Astrocyte (in vitro differentiated cells and primary cell): ENCODE data around the gene F11. TPM values are rescaled to one million over a fixed set of nuclear protein-coding genes. Genes with fewer than 3 reads are reported as not detected.

Experiments used
- DNase-seq: peaks from one replicate; pipeline ENCODE4 v3.0.0-alpha.2; 2010; ENCODE audit warnings: low read depth
- FAIRE-seq: peaks from 2 replicates; lab custom pipeline; 2011; peaks lifted over from hg19 to GRCh38; lab: Jason Lieb, UNC
- H2AFZ ChIP-seq: 2 replicates; pipeline ENCODE4 v1.6.0; 2012; ENCODE audit warnings: low read depth, low read length, inconsistent platforms
- H3K27ac ChIP-seq: 2 replicates; pipeline ENCODE4 v1.5.1; 2011; ENCODE audit warnings: low read depth, low read length, inconsistent platforms
- H3K27me3 ChIP-seq: 2 replicates; pipeline ENCODE4 v1.6.0; 2011; ENCODE audit warnings: low read length, inconsistent platforms; ENCODE audit not compliant: insufficient read depth
- H3K36me3 ChIP-seq: 2 replicates; pipeline ENCODE4 v1.5.1; 2011; ENCODE audit warnings: low read length, inconsistent platforms; ENCODE audit not compliant: insufficient read depth
- H3K4me1 ChIP-seq: 2 replicates; pipeline ENCODE4 v1.5.1; 2011; ENCODE audit warnings: low read length, inconsistent platforms; ENCODE audit not compliant: insufficient read depth
- H3K4me2 ChIP-seq: 2 replicates; pipeline ENCODE4 v1.6.0; 2012; ENCODE audit warnings: low read length, inconsistent platforms
- H3K4me3 ChIP-seq: 2 replicates; pipeline ENCODE4 v1.5.1; 2011; ENCODE audit warnings: low read depth, mild to moderate bottlenecking, low read length, inconsistent platforms; ENCODE audit not compliant: insufficient read depth
- H3K79me2 ChIP-seq: 2 replicates; pipeline ENCODE4 v1.6.0; 2012; ENCODE audit warnings: mild to moderate bottlenecking, low read length, inconsistent platforms; ENCODE audit not compliant: insufficient read depth
- H3K9ac ChIP-seq: 2 replicates; pipeline ENCODE4 v1.6.0; 2012; ENCODE audit warnings: mild to moderate bottlenecking, low read length, inconsistent platforms
- H3K9me3 ChIP-seq: 2 replicates; pipeline ENCODE4 v1.5.1; 2012; ENCODE audit warnings: low read depth, mild to moderate bottlenecking, low read length, inconsistent platforms; ENCODE audit not compliant: insufficient read depth
- H4K20me1 ChIP-seq: 2 replicates; pipeline ENCODE4 v1.6.0; 2012; ENCODE audit warnings: low read length, inconsistent platforms; ENCODE audit not compliant: insufficient read depth
- H3K27ac Mint-ChIP-seq: one replicate; pipeline ENCODE4 v1.8.0; 2021; ENCODE audit warnings: mild to moderate bottlenecking, mixed read lengths; ENCODE audit not compliant: unreplicated experiment
- H3K27me3 Mint-ChIP-seq: one replicate; pipeline ENCODE4 v1.8.0; 2021; ENCODE audit warnings: low read depth, mixed read lengths; ENCODE audit not compliant: unreplicated experiment
- H3K36me3 Mint-ChIP-seq: one replicate; pipeline ENCODE4 v1.8.0; 2021; ENCODE audit warnings: low read depth, mixed read lengths; ENCODE audit not compliant: unreplicated experiment
- H3K4me1 Mint-ChIP-seq: one replicate; pipeline ENCODE4 v1.8.0; 2021; ENCODE audit warnings: low read depth, mixed read lengths; ENCODE audit not compliant: unreplicated experiment
- H3K4me3 Mint-ChIP-seq: one replicate; pipeline ENCODE4 v1.8.0; 2021; ENCODE audit warnings: mild to moderate bottlenecking, moderate library complexity, mixed read lengths; ENCODE audit not compliant: unreplicated experiment
- H3K9me3 Mint-ChIP-seq: one replicate; pipeline ENCODE4 v1.8.0; 2021; ENCODE audit warnings: mild to moderate bottlenecking, mixed read lengths; ENCODE audit not compliant: unreplicated experiment
- CTCF ChIP-seq: IDR thresholded peaks from 2 replicates; pipeline ENCODE4 v1.5.1; 2011; ENCODE audit warnings: low read depth, mild to moderate bottlenecking, inconsistent platforms, low read length, moderate library complexity; ENCODE audit not compliant: insufficient read depth
- EZH2 ChIP-seq: IDR thresholded peaks from 2 replicates; pipeline ENCODE4 v1.6.1; 2012; ENCODE audit warnings: mild to moderate bottlenecking, low read length, inconsistent platforms; ENCODE audit not compliant: insufficient read depth
- total RNA-seq: library from RNA; stranded (reverse); gene quantifications from 2 replicates; pipeline ENCODE4 v1.2.1, GENCODE V29; 2021

F11 gene
- total RNA-seq, 1 donor from 2014 or later = not detected

- H3K4me1 ChIP-seq = no peaks in the 10 kb centered on the region
- DNase-seq (no peak), FAIRE-seq (no peak)
- H3K27me3 ChIP-seq = no peaks in the 10 kb centered on the region
- H3K36me3 ChIP-seq = no peaks in the 10 kb centered on the region
- H3K9ac ChIP-seq = no peak overlapping the region
- H3K9me3 ChIP-seq = no peaks in the 10 kb centered on the region
- no peaks in the 10 kb centered on the region for H3K79me2 ChIP-seq
- no peak for TF ChIP-seq EZH2
- no peak for TF ChIP-seq CTCF
- Mint-ChIP-seq H3K27me3 (peaks cover 4% of the 10 kb centered on the region), H3K4me3 (no peak overlapping the region), H3K4me1 (no peaks in the 10 kb centered on the region), H3K9me3 (no peaks in the 10 kb centered on the region), H3K27ac (no peak overlapping the region), H3K36me3 (no peaks in the 10 kb centered on the region)
- H2AFZ ChIP-seq = no peak overlapping the region
- no peak overlapping the region for H3K4me3 ChIP-seq
- H3K4me2 ChIP-seq = no peak overlapping the region
- no peaks in the 10 kb centered on the region for H4K20me1 ChIP-seq
- H3K27ac ChIP-seq = no peak overlapping the region
These were observed 60.4 kb downstream of the F11 start for GRCh38 chr4:186326391-186326790.

GRCh38 chr4:186329372-186329771 is 63.4 kb downstream of the F11 start:
- peaks cover 4% of the 10 kb centered on the region for H3K27me3 Mint-ChIP-seq
- no peak for FAIRE-seq
- no peak overlapping the region for H3K4me3 ChIP-seq
- no peaks in the 10 kb centered on the region for H3K9me3 ChIP-seq
- H3K4me1 Mint-ChIP-seq = no peaks in the 10 kb centered on the region
- DNase-seq = no peak
- H3K27ac Mint-ChIP-seq = no peak overlapping the region
- H3K36me3 ChIP-seq = no peaks in the 10 kb centered on the region
- TF ChIP-seq EZH2 = no peak
- TF ChIP-seq CTCF = no peak
- no peaks in the 10 kb centered on the region for H4K20me1 ChIP-seq
- H3K9ac ChIP-seq = no peak overlapping the region
- H3K27ac ChIP-seq = no peak overlapping the region
- no peaks in the 10 kb centered on the region for H3K4me1 ChIP-seq
- no peaks in the 10 kb centered on the region for H3K27me3 ChIP-seq
- no peak overlapping the region for H3K4me2 ChIP-seq
- H3K79me2 ChIP-seq = no peaks in the 10 kb centered on the region
- no peaks in the 10 kb centered on the region for H3K36me3 Mint-ChIP-seq
- no peak overlapping the region for H2AFZ ChIP-seq
- peaks cover 6% of the 10 kb centered on the region for H3K9me3 Mint-ChIP-seq
- no peak overlapping the region for H3K4me3 Mint-ChIP-seq

GRCh38 chr4:186330368-186330767 is 64.4 kb downstream of the F11 start:
- Histone ChIP-seq H3K4me2 (no peak overlapping the region), H4K20me1 (no peaks in the 10 kb centered on the region), H3K27me3 (no peaks in the 10 kb centered on the region), H3K4me3 (no peak overlapping the region), H3K9ac (no peak overlapping the region), H3K36me3 (no peaks in the 10 kb centered on the region), H3K9me3 (no peaks in the 10 kb centered on the region), H3K27ac (no peak overlapping the region), H2AFZ (no peak overlapping the region), H3K79me2 (no peaks in the 10 kb centered on the region), H3K4me1 (no peaks in the 10 kb centered on the region)
- Mint-ChIP-seq H3K36me3 (no peaks in the 10 kb centered on the region), H3K9me3 (peaks cover 8% of the 10 kb centered on the region), H3K4me1 (no peaks in the 10 kb centered on the region), H3K4me3 (no peak overlapping the region), H3K27ac (no peak overlapping the region), H3K27me3 (peaks cover 6% of the 10 kb centered on the region)
- TF ChIP-seq CTCF (no peak), EZH2 (no peak)
- FAIRE-seq (no peak), DNase-seq (no peak)
